Left lobe of liver (tissue), 2 donors: Measurements from ENCODE around the gene PLPP1. TPM values are rescaled to one million over a fixed set of nuclear protein-coding genes. Genes with fewer than 3 reads are reported as not detected.
"Not testable (repeated sequence)": the region's sequence is repeated elsewhere in the genome, so short reads cannot be mapped to it uniquely, and the experiment has no call there.

Experiments used
- ATAC-seq: fragments of 200-7000 bp; cut with Tn5 transposase; one replicate; pipeline ENCODE4 v1.9.1; 2020; ENCODE audit warnings: mild to moderate bottlenecking, moderate library complexity
- DNase-seq: peaks from one replicate; pipeline ENCODE4 v3.0.0-alpha.2; 2020; ENCODE audit warnings: low spot score
- total RNA-seq: library from RNA; stranded (reverse); gene quantifications from one replicate; pipeline ENCODE4 v1.2.1, GENCODE V29; 2021
- donor health status: DM: no; HTN: no; CAD: no; lungs with moderate emphysema.
- donor health status: DM: no; HTN: yes; CAD: no.

PLPP1 gene
- total RNA-seq, 1 donor from 2014 or later, result 24.5 TPM

DNA sequence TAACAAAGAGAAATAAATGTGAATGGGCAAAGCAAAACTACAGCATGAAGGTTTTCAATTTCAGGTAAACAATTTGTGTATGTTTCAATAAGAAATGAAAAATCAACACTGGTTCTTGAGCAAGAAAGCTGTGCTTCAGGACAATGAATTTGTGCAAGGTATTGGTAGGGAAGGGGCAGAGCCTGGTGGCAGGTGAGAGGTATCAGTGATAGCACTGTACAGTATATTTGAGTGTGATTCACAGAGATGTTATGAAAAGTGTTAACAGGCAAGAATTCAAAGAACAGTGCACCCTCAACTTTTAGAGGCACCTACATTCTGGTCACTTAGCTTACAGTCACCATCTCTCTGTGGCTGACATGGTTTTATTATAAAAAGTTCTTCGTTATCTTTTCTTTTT is 25.7 kb downstream of the PLPP1 start:
- no peak for ATAC-seq
- DNase-seq, result no peak

DNA sequence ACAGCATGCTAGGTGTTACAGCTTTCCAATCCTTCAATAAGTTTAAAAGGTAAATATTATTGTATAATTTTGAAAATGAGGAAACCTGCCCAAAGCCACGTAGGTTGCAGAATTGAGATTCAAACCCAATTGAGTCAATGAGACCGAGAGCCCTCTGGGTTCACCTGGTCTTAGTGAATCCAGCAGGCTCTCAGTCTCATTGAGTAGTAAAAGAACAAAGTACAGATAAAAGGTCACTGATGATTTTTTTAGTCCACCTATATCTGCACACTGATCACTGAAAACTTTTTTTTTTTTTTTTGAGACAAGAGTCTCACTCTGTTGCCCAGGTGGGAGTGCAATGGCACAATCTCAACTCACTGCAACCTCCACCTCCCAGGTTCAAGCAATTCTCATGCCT is 27.2 kb downstream of the PLPP1 start:
- ATAC-seq (peak; percentile 79), DNase-seq (no peak)

DNA sequence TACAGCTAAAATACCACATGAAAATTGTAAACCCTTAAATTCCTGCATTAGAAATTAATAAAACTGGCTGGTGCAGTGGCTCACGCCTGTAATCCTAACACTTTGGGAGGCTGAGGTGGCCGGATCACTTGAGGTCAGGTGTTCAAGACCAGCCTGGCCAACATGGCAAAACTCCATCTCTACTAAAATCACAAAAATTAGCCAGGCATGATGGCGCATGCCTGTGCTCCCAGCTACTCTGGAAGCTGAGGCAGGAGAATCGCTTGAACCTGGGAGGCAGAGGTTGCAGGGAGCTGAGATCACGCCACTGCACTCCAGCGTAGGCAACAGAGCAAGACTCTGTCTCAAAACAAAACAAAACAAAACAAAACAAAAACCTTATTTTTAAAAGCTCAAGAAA is 29.1 kb downstream of the PLPP1 start:
- not testable (repeated sequence) for ATAC-seq, DNase-seq

DNA sequence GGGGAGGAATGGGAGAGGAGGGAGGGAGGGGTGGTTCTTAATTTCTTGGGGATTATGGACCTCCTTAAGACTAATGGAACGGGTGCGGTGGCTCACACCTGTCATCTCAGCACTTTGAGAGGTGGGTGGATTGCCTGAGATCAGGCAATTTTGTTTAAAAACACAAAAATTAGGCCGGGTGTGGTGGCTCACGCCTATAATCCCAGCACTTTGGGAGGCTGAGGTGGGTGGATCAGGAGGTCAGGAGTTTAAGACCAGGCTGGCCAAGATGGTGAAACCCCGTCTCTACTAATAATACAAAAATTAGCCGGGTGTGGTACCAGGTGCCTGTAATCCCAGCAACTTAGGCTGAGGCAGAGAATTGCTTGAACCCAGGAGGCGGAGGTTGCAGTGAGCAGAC is 30.8 kb downstream of the PLPP1 start:
- ATAC-seq, DNase-seq: not testable (repeated sequence)

DNA sequence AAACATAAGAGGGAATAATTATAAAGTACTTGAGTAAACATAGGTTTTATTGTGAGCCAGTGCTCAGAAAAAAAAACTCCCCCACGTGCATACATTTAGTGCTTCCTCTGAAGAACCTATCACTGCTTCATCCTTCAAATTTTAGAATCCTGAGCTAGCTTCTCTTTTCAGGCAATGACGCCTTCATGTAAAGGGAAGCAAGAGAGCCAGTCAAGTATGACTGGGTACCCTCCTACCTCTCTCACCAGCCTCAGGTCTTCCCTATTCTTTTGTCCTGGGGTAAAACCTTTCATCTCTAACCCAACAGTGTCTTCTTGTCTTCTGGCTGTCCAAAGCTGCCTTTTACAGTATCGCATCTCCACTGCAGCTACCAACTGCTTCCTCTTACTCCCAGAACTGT is 32.0 kb downstream of the PLPP1 start:
- no peak for ATAC-seq
- DNase-seq, result no peak

DNA sequence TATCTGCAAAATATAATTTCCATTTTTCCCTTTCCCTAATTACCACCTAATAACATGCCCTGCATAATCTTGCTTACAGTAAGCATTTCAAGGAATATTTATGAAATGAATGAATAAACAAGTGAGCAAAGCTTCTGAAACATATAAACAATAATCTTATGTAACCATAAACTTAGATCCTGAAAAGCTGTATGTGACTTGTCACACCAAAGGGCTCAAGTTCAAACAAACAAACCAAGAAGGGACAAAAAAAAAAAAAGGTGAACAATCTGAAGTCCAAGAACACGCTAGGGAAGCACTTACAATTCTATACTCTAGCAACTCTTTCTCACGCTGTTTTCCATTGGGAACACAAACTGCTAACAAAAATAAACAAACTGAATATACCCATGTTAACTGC is 36.3 kb downstream of the PLPP1 start:
- ATAC-seq, result peak; percentile 46
- no peak for DNase-seq

DNA sequence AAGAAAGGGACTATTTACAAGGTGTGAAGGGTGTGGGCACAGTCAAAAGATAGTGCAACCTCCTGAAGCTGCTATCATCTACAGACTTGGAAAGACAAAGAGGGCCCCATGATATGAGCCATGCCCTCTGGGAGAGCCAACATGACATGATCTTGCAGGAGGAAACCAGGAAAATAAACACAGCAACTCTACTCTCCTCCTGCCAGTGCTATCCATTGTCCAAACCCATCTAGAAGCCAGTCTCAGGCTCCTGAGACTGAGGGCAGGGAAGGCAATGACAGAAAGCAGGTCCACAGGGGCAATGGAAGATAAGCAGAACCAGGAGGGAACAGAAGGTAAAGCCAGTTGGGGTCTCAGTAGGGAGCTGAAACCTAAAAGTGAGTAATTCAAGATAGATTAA is 37.1 kb downstream of the PLPP1 start:
- peak; percentile 12 for ATAC-seq
- no peak for DNase-seq

DNA sequence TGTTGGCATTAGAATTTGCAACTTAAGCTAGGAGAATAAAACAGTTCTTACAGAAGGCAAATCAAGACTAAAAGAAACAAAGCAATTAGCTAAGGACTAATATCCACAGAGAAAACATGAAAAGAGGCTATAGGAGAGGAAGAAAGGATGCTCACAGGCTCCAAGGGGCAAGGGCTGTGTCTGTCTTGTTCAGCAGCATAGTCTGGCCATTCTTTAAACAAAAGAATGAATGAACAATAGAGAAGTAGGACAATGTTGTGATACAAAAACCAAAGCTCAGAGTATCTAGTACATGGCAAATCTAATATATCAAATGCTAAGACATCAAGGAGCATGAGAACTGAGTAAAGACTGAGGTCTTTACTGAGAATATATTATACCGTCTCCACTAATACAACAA is 39.5 kb downstream of the PLPP1 start:
- ATAC-seq (no peak), DNase-seq (no peak)

DNA sequence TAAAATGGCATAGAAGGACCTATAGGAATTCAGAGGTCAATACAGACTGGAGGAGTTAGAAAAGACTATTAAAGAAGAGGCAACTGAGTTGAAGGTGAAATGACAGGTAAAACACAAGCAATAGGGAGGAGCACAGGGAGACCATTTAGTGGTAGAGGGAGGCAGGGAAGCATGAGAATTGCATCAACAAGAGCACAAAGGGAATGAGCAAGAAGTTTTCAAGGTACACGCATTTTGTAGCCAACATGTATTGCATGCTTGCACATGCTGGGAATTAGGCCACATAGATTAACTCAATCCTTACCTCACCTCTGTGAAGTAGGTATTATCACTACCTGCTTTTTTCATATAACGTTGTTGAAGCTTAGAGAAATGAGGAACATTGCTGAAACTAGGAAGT is 42.3 kb downstream of the PLPP1 start:
- no peak for DNase-seq
- peak; percentile 48 for ATAC-seq

DNA sequence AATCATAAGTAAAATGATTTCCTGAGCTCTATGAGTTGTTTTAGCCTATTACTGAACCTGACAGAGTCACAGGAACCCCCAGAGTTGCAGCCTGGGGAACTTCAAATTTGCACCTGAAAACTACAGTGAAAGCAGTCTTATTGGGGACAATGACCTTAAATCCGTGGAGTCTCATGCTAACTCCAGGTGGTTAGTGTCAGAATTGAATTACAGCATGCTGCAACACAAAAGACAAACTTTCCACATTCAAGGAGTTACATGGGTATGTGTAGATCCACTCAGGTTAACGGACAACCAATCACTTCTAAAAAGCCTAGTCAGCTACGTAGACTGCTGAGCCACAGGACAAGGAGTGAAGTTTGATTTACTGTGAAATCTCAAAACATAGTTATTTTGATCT is 49.7 kb downstream of the PLPP1 start:
- ATAC-seq, result peak; percentile 60
- no peak for DNase-seq

DNA sequence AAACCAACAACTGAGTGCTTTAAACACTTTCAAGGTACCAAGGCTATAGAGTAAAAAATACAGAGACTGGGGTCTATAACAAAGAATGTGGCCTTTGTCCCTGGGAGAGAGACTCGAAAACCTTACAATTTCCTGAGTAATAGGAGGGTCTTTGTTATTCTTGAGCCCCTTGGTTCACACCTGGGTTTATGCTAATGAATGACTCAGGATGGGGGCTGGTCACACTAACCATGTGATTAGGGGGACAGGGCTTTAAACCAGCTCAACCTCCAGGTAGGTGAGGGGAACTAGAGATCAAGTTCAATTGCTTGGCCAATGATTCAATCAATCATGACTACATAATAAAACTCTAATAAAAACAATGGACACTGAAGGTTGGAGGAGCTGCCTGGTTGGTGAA is 50.2 kb downstream of the PLPP1 start:
- DNase-seq, result no peak
- no peak for ATAC-seq

DNA sequence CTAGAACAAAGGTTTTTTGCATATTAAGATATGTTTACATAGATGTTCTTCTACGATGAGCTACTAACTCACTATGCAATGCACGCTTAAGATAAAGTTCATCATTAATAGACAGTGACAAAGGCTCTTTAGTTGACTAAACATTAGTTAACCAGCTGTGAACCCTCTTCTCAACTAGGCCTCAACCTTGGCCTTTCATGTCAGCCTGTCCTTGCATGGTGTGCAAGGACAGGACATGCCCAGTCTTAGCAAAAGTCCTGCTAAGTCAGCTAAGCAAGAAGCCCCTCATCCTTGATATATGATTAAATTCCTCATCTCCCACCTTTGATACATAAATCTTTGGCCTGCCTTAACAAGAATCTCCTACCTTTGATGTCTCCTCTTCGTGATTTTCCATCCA is 50.9 kb downstream of the PLPP1 start:
- ATAC-seq (peak; percentile 11), DNase-seq (no peak)

DNA sequence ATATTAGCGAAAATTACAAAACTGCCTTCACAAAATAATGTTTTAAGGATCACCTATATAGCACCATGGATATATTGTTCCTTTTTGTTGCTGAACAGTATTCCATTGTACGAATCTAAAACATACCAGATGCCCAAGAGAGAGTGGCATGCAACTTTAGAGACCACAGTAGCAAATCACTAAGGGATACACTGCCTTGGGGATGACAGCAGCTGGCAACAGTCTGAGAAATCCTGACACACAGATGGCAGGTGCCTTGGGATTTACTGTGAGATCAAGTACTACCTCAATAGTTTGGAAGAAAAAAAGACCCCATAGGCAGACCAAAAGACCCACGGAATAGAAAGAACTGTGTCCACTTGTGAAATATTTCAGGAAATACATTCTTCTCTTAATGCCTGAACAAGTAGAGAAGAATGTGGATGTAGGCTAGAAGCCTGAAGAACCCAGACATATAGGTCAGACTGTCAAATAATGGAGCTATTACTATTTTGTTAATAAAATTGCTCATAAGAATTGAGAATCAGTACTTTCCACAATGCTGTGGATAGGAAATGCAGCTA is 53.4 kb downstream of the PLPP1 start:
- ATAC-seq, result no peak
- DNase-seq, result no peak

DNA sequence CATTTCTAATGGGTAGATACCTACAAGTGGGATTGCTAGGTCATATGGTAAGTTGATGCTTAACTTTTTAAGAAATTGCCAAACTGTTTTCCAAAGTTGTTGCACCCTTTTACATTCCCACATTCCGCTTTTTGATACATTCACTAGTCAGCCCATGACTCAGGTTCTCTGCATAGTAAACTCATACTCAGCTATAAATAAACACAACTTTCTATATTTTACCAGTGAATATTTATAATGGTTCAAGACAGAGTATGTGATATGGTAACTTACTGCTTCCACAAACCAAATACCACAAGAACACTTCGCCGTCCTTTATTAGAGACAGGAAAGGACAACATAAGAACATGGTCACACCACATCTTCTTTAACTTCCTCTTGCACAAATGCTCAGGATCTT is 54.0 kb downstream of the PLPP1 start:
- DNase-seq (no peak), ATAC-seq (no peak)

DNA sequence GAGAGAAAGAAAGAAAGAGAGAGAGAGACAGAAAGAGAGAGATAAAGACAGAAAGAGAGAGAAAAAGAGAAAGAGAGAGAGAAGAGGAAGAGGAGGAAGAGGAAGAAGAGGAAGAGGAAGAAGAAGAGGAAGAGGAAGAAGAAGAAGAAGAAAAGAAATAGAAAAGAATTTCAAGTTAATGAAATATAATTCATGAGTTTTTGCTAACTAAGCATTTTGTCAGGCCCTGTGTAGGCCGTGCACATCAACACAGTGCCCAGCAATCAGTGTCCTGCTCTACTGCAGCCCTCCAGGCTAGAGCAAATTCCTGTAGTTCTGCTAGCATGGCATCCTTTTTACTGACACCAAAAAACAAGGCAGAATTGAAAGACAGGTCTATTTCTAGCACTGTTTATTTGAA is 62.1 kb downstream of the PLPP1 start:
- no peak for ATAC-seq
- no peak for DNase-seq

DNA sequence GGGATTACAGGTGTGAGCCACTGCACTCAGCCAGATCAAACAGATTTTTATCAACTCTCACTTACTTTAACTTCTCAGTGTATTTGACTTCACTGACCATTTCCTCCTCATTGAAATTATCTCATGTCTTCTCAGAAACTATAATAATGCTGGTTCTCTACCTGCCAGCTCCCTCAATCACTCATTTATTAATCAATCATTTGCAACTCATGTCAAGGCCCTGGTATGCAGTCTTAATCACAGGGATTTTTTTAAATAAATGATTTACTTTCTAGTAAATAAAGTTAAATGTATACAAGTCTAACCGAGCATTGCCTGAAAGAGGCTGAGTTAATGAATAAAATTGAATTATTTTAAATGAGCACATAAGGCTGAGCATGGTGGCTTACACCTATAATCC is 63.3 kb downstream of the PLPP1 start:
- no peak for ATAC-seq
- no peak for DNase-seq

DNA sequence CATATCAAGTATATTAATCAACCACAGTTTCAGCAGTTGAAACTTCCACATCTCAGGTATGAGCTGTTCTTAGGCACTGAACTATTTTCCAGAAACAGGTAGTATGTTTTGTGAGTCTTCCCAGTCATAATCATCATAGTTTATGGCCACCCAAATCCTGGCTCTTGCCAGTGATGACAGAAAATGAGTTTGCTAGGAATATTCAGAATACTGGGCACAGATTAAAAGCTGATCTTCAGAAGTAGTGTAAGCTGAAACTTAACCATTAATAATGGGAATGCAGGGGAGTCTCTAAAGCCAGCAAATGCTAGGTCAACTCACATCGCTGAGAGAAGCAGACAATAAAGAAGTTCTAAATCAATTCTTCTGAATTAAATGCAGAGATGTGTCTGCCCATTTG is 64.5 kb downstream of the PLPP1 start:
- DNase-seq (no peak), ATAC-seq (no peak)

DNA sequence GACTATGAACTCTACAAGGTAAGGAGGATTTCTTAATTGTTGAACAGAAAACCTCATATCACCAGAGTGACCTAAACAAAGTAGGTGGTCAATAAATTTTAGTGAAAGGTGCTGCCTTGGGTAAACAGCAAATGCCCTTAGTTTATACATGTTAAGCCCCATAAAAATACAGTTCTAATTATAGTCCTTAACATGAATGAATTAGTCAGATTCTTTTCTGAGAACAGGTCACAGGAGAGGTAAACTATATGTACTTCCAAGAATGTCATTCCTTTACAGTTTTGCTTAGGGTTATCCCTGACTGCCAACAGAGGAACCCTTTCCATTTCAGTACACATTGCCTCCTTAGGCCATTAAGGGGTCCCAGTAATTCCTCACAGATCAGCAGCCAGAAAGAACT is 64.9 kb downstream of the PLPP1 start:
- ATAC-seq, result no peak
- no peak for DNase-seq

DNA sequence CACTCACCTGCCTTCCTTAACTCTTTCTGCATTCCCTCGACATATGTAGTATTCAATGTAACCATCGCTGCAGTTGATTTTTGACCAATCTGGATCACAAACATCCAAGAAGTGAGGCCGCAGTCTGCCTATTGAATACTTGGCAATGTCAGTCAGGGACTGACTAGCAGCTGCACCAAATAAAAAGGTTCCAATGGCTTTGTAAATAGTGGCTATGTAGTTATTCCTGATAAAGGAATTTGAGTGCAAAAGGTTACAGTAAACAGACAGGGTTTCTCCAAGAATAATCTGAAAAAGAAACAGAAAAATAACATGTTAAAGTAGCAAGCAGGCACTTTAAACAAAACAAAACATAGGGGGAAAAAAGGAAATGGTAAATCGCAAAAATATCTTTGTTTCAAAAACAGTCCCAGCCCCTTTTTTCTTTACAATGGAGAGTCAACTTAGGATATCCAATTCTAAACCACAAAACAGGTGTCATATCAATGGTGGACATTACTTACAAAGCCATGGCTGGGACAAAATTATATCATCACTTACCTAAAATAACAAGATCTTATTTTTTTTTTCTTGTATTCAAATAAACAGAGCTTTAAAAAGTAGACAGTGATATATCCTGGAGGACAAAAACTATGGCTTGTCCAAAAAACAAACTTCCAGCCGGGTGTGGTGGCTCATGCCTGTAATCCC is 66.8 kb downstream of the PLPP1 start:
- ATAC-seq (peak; percentile 93), DNase-seq (no peak)

DNA sequence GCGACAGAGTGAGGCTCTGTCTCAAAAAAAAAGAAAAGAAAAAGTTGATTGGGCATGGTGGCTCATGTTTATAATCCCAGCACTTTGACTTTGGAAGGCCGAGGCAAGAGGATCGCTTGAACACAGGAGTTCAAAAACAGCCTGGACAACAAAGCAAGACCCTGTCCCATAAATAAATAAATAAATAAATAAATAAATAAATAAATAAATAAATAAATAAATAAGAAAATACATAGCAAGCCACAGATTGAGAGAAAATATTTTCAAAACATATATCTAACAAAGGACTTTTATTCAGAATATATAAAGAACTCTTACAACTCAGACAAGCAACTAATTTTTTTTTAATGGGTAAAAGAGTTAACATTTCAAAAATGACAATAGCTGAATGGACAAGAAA is 71.2 kb downstream of the PLPP1 start:
- DNase-seq (no peak), ATAC-seq (no peak)

DNA sequence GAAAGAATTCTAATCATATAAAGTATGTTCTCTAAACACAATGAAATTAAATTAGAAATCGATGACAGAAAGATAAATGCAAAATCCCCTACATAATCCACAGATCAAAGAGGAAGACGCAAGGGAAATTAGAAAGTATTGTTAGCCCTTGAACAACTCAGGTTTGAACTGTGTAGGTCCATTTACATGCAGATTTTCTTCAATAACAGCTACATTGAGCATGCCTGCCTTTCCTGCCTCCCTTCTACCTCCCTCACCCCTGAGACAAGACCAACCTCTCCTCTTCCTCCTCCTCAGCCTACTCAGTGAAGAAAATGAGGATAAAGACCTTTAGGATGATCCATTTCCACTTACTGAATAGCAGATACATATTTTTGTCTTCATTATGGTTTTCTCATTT is 75.2 kb downstream of the PLPP1 start:
- DNase-seq (no peak), ATAC-seq (no peak)

DNA sequence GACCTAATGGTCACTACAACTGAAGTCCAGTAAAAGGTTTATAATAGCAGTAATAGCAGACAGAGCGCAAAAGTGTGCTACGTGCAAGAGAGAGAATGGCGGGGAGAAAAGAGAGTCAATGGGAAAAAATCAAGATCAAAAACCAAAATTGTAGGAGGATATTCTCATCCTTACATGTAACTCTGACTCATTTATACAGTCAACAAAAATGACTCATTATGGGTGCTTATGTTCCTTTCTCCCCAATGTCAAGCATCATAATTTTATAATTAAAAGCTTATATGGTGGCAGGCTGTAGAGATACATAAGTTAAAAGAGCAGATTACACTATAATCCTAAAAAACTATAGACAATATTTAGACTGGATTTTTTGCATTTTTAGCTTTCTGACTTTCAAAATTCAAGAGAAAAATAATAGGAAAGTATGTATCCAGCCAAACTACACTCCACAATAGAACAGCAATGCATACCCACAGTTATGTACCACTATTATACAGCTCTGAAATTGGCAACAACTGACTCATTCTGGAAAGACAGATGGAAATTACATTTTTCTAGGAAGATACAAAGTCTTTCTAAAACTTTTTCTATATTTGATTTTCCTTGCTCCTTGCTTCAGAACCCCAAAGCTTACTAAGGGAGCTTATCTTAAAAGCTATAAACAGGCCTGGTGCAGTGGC is 78.4 kb downstream of the PLPP1 start:
- ATAC-seq (no peak), DNase-seq (no peak)

DNA sequence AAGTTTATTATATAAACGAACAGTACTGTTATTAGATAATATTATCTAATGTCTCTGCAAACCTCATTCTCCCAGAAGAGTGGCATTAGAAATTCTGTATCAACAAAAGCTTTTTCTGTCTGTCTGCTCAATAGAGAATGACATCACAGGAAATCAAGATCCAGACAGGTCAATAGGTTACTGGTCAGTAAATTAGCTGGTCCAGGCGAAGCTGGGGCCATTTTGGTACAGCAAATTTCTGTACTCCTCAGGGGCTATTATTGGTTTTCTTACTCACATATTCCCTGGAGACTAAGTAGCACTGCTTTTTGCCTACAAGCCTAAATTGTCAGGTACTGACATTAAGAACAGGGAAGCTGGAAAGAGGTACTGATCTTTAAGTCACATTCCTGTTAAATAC is 80.5 kb downstream of the PLPP1 start:
- no peak for DNase-seq
- no peak for ATAC-seq
